ENCODE results near the gene RARRES2.
A peak's percentile ranks its signal among the peaks of the same experiment; 100 is the strongest.
"Not testable (repeated sequence)": the region's sequence is repeated elsewhere in the genome, so short reads cannot be mapped to it uniquely, and the experiment has no call there.

RARRES2 gene

GRCh38 chr7:150341263-150342120 is at the start of gene RARRES2:
Gene RARRES2, minus strand, starts transcription at chr7:150341629. Its CDS starts 1,020 bp downstream, at chr7:150340609.
- DNase-seq: no peak

- no peak for DNase-seq
Observed at GRCh38 chr7:150390205-150390604, 48.8 kb upstream of the RARRES2 start.

- DNase-seq: no peak
Observed at GRCh38 chr7:150389532-150389816, 48.0 kb upstream of the RARRES2 start.

GRCh38 chr7:150388709-150389531 is 47.5 kb upstream of the RARRES2 start:
- no peak for DNase-seq

GRCh38 chr7:150388306-150388705 is 46.9 kb upstream of the RARRES2 start:
- no peak for DNase-seq

- DNase-seq: not testable (repeated sequence)
Observed at GRCh38 chr7:150385884-150386283, 44.5 kb upstream of the RARRES2 start.

GRCh38 chr7:150385302-150385723 is 43.9 kb upstream of the RARRES2 start:
- DNase-seq: no peak

- DNase-seq: no peak
Observed at GRCh38 chr7:150384406-150385301, 43.2 kb upstream of the RARRES2 start.

GRCh38 chr7:150383710-150384397 is 42.4 kb upstream of the RARRES2 start:
- DNase-seq: no peak

- no peak for DNase-seq
Observed at GRCh38 chr7:150382844-150383225, 41.4 kb upstream of the RARRES2 start.

- no peak for DNase-seq
Observed at GRCh38 chr7:150382123-150382843, 40.9 kb upstream of the RARRES2 start.

GRCh38 chr7:150381785-150382122 is 40.3 kb upstream of the RARRES2 start:
- DNase-seq: no peak

- DNase-seq: no peak
Observed at GRCh38 chr7:150381096-150381495, 39.7 kb upstream of the RARRES2 start.

GRCh38 chr7:150380463-150380862 is 39.0 kb upstream of the RARRES2 start:
- DNase-seq: no peak

GRCh38 chr7:150379441-150380379 is 38.3 kb upstream of the RARRES2 start:
- peak; percentile 25 for DNase-seq

GRCh38 chr7:150378853-150379440 is 37.5 kb upstream of the RARRES2 start, which contains the start of gene ZNF775:
Gene ZNF775, plus strand, starts transcription at chr7:150379330. Its CDS starts 9,141 bp downstream, at chr7:150388471.
- DNase-seq: peak; percentile 93

GRCh38 chr7:150378115-150378852 is 36.9 kb upstream of the RARRES2 start:
- DNase-seq: peak; percentile 68

GRCh38 chr7:150377635-150378034 is 36.2 kb upstream of the RARRES2 start:
- DNase-seq: no peak

GRCh38 chr7:150377196-150377595 is 35.8 kb upstream of the RARRES2 start:
- no peak for DNase-seq

All from CD4-positive, alpha-beta T cell treated with Interleukin-17A for 4 hours (primary cell).